GM13977 (cell line): ENCODE measurements around the gene NMRAL1.
A peak's percentile ranks its signal among the peaks of the same experiment; 100 is the strongest.

Experiments
- DNase-seq: peaks from one replicate; pipeline ENCODE4 v3.0.0; 2012; ENCODE audit warnings: low spot score
- CTCF ChIP-seq: IDR thresholded peaks from 2 replicates; pipeline ENCODE4 v1.5.1; 2012; ENCODE audit warnings: mild to moderate bottlenecking, control low read depth; ENCODE audit not compliant: insufficient read depth; ENCODE audit errors: extremely low read depth, missing control alignments
- in situ Hi-C: fragments of 300-500 bp; cut with MboI; formaldehyde crosslinking; loops from one replicate; pipeline ENCODE4 v1.12.0; 2022; ENCODE audit warnings: low sequenced_read_pairs, low pct_unique_long_range_greater_than_20kb, mixed read lengths, inconsistent platforms; ENCODE audit not compliant: unreplicated experiment

The NMRAL1 gene

GRCh38 chr16:4420505-4421105 lies 53.8 kb downstream of the NMRAL1 start:
- TF ChIP-seq CTCF = no peak
- no peak for DNase-seq
- in situ Hi-C loops = no loop called here

- TF ChIP-seq CTCF = no peak
- DNase-seq = no peak
- in situ Hi-C loops = no loop called here
These were observed 54.9 kb downstream of the NMRAL1 start for GRCh38 chr16:4419402-4419959.

GRCh38 chr16:4416200-4417032 lies 58.0 kb downstream of the NMRAL1 start, which contains the start of gene CORO7:
TSS of gene CORO7 (minus strand) at chr16:4416596. CDS start at chr16:4416518, 78 bp downstream.
- in situ Hi-C loops = no loop called here
- no peak for TF ChIP-seq CTCF
- peak; percentile 96 for DNase-seq

DNA sequence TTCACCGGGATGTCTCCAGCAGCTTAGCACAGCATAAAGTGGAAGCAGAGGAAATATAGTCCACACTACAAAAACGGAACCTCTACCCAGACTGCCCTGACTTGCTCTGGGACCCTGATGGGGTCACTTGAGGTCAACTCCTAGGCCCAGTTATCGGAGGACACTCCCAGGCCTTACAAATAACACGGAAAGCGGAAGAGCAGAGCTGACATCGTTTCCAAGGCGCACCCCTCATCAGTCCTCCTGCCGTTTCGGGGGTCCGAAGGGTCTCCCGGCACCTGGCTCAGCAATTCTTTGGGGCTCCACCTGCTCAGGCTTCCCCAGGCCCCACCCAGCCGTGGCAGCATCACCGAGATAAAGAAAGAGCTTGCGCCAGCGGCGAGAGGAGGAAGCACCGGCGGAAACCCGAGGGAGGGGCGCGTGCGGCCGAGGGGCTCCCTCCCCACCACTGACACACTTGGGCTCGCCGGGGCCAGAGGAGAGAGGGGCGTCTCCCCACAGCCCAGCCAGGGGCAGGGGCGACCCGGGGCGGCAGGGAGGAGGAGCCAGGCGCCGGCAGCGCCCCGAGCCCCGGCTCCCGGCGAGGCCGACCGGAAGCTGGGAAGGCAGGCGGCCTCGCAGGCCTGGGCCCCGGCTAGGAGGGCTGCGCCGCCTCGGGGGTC lies 58.8 kb downstream of the NMRAL1 start:
- peak; percentile 53 for DNase-seq
- no peak for TF ChIP-seq CTCF

DNA sequence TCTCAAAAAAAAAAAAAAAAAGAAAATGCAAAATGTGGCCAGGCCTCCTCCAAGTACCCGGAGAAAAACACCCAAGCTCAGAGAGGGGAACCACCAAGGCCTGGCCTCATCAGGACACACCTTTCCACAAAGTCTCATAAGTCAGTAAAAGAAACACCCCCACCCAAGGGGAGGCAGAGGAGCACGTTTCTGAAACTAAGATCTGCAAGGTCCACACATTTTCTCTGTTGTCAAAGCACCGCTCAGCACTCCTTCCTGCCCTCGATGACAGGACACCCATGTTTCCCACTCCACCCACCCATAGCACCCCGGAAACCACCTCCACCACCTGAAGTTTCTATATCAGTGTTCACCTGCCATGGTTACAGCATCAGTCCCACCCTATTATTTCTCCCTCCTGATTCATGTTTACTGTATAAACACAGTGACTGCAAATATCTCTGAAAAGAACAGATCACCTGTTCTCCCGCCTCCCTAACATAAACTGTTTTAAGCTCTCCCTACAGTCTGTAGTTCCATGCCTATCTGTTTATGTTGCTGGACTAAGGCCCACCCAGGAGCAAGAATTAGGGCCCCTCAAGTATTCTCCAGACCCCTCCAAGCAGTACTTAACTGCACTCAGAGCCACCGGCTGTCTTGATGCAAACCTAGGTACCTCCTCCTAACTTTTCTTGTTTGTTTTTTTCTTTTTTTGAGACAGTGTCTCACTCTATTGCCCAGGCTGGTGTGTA lies 60.1 kb downstream of the NMRAL1 start:
- in situ Hi-C loops = no loop called here
- no peak for TF ChIP-seq CTCF
- DNase-seq = peak; percentile 95

More for the DNA sequence above, 58.8 kb downstream of the NMRAL1 start:
- in situ Hi-C loops = no loop called here

DNA sequence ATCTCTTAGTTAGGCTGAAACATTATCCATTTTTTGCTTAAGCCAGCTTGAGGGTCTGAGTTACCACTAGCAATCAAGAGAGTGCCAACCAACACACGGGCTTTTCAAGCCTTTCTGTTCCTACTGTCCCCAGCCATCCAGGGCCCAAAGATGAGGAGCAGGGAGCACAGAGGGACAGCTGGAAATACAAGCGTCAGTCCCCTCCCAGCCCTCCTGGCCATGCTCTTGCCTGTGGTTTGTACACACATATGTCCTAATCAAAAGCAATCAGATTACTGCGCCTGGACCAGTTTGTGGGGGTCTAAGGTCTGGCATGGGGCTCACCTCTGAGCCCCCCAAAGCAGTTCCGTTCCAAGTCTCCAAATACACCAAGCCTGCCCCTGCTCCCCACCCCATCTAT lies 61.6 kb downstream of the NMRAL1 start:
- no peak for TF ChIP-seq CTCF
- in situ Hi-C loops = no loop called here
- no peak for DNase-seq
